Stimulated activated CD8-positive, alpha-beta memory T cell treated with anti-CD3 and anti-CD28 coated beads, Interleukin-4, amount 100 ng/mL, for 4 hours (primary cell): ENCODE measurements around the gene RASSF4.
"Not testable (repeated sequence)": the region's sequence is repeated elsewhere in the genome, so short reads cannot be mapped to it uniquely, and the experiment has no call there.

Experiments used
- DNase-seq, 2 donors: peaks; one replicate each; pipeline ENCODE4 v3.0.0-alpha.2; 2020; ENCODE audit warnings: low read depth in 2 of 2, low spot score in 1 of 2

The RASSF4 gene

GRCh38 chr10:45001381-45002148, 42.0 kb downstream of the RASSF4 start:
- no peak for DNase-seq

DNA sequence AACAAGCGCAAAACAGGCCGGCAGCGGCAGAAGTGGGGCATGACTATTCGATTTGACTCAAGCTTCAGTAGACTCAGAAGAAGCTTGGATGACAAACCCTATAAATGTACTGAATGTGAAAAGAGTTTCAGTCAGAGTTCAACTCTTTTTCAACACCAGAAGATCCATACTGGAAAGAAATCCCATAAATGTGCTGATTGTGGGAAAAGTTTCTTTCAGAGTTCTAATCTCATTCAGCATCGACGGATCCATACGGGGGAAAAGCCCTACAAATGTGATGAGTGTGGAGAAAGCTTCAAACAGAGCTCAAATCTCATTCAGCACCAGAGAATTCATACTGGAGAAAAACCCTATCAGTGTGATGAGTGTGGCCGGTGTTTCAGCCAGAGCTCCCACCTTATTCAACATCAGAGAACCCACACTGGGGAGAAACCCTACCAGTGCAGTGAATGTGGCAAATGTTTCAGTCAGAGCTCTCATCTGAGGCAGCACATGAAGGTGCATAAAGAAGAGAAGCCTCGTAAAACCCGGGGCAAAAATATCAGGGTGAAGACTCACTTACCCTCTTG, 43.9 kb downstream of the RASSF4 start:
- no peak for DNase-seq

DNA sequence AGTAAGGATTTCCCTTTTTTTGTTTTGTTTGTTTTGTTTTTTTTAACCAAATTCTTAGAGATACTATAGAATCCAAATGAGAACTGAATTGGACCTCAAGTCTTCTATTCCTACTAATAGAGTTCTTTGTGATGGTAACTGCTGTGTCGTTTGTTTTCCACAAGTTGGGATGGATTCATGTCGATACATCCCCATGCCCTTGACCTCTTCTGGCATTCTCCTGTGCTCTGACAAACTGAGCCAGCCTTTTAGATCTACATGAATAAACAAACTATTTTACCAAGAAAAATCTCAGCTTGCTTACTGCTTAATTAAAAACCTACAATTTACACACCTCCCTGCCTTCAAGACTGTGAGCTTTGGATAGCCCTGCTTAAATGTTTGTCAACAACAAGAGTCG, 45.1 kb downstream of the RASSF4 start:
- no peak for DNase-seq

DNA sequence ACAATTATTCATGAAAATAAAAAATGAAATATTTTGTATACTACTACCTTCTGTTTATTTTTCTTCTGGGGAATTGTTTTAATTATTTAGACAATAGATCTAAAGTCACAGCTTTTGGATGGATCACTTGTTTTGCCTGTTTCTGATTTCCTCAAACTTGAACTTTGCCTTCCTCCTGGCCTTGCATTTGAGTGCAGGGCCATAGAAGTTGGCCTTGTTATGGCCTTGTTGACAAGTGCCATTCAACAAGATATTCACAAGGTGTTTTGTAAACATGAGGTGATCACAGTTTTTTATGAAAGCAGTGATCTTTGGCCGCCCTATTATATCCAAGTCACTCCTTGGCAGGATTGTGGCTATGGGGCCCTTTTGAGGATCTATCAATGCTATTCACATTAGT, 45.7 kb downstream of the RASSF4 start:
- no peak for DNase-seq

GRCh38 chr10:45006276-45007030, 46.9 kb downstream of the RASSF4 start:
- no peak for DNase-seq

GRCh38 chr10:45008524-45009161, 49.0 kb downstream of the RASSF4 start:
- DNase-seq, result no peak

DNA sequence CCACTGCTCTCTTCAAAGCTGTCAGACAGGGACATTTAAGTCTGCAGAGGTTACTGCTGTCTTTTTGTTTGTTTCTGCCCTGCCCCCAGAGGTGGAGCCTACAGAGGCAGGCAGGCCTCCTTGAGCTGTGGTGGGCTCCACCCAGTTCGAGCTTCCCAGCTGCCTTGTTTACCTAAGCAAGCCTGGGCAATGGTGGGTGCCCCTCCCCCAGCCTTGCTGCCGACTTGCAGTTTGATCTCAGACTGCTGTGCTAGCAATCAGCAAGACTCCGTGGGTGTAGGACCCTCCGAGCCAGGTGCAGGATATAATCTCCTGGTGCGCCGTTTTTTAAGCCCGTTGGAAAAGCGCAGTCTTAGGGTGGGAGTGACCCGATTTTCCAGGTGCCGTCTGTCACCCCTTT, 55.0 kb downstream of the RASSF4 start:
- not testable (repeated sequence) for DNase-seq

- DNase-seq, result no peak
Measured at GRCh38 chr10:45015590-45015989, 56.0 kb downstream of the RASSF4 start.

DNA sequence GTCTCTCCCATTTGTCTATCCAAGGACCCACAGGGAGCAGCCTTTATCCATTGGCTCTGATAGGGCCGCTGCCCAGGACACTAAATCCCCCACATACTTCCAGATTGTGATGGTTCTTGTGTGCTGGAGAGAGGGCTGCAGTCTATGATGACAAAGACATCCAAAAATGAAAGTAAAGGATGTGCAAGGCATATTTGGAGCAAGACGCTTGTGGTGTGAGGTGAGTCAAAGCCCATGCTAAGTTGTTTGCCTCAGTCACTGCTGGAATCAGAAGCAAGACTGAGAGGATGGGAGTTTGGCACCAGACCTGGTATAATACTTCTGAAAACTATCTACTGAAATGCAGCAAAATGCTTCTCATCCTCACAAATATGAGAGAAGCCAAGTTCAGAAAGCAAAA, 63.8 kb downstream of the RASSF4 start:
- DNase-seq, result no peak

DNA sequence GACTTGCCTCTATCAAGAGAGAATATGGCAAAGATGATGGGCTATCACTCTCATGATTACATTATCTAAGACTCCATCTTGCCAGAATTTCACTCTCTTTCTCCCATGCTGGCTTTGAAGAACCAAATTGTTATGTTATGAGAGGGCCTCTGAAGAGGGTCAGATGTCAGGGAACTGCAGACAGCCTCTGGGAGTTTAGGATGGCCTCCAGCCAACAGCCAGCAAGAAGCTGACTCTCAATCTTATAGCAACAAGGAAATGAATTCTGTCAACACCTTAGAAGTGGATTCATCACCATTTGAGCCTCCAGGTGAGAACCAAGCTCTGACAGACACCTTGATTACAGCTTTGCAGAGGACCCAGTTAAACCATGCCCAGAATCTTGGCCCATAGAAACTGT, 74.7 kb downstream of the RASSF4 start:
- no peak for DNase-seq

- DNase-seq, result no peak
Measured at GRCh38 chr10:45035673-45036072, 76.1 kb downstream of the RASSF4 start.

DNA sequence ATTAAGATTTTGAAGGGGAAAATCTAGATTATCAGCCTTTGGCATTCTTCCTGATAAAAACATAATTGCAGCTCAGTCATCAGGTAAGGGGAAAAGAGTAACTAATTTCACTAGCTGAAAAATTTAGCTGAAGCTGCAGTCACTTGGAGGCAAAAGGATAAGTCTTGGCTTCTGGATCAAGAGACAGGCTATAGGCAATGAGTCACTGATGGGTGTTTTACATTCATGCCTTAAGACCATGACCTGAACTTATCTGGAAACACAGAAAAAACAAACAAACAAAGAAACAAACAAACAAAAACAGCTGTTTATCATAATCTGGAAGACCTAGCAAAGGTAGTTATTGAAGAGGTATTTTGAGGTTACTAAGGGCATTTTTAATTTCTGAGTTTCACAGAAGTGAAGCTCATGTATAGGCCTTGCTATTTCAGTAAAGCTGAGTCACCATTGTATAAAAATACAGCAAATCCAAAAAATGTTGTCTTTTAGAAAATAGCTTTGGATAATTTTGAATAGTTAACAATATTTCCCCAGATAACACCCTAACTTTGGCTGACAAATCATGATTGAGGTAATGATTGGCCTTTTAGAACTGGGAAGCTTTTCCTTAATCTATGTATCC, 81.4 kb downstream of the RASSF4 start:
- no peak for DNase-seq

- DNase-seq, result no peak
Measured at GRCh38 chr10:45044290-45044689, 84.7 kb downstream of the RASSF4 start.
